AG04449 (cell line): ENCODE measurements around the gene IGF2BP3.

Source experiments
- CTCF ChIA-PET: fragments of 350-600 bp; formaldehyde crosslinking; extraction: SDS; loops from one replicate; lab custom pipeline; 2021; ENCODE audit warnings: antibody characterized with exemption; lab: Yijun Ruan, JAX
- POLR2A ChIA-PET: fragments of 400-600, 350-600 bp; formaldehyde crosslinking; extraction: SDS; loops from one replicate; lab custom pipeline; 2020; ENCODE audit warnings: antibody characterized with exemption, inconsistent platforms; lab: Yijun Ruan, JAX
- DNase-seq: peaks from one replicate; pipeline ENCODE4 v3.0.0-alpha.2; 2010; ENCODE audit warnings: low read depth, low spot score
- H3K4me3 ChIP-seq: 2 replicates; pipeline ENCODE4 v1.5.1; 2011; ENCODE audit warnings: low read depth, mild to moderate bottlenecking, control low read depth, low read length
- CTCF ChIP-seq: IDR thresholded peaks from one replicate; pipeline ENCODE4 v1.5.1; 2011; ENCODE audit warnings: mild to moderate bottlenecking, moderate library complexity, low read length, control low read depth, inconsistent platforms; ENCODE audit not compliant: insufficient read depth; ENCODE audit errors: missing control alignments

Gene IGF2BP3

GRCh38 chr7:23260371-23260770, 209.9 kb downstream of the IGF2BP3 start:
- H3K4me3 ChIP-seq = no peak overlapping the region
- no peak for DNase-seq
- ChIA-PET POLR2A (no interaction called here), CTCF (interaction anchor here (1.0 to 13.9 kb wide), 9 partner anchors 8 to 735 kb away, joined by 3 to 310 read pairs (median 4); partner anchors contain the start of genes GPNMB and NUP42)
- no peak for TF ChIP-seq CTCF
